GM12801 (cell line): ENCODE results near the gene ETF1.

Experiments
- CTCF ChIP-seq: IDR thresholded peaks from one replicate; pipeline ENCODE4 v1.5.1; 2011; ENCODE audit warnings: control low read depth; ENCODE audit not compliant: insufficient read length; ENCODE audit errors: extremely low read depth

The ETF1 gene

GRCh38 chr5:138504799-138505198, 38.2 kb downstream of the ETF1 start:
- TF ChIP-seq CTCF: no peak

- no peak for TF ChIP-seq CTCF
These were observed 39.4 kb downstream of the ETF1 start for GRCh38 chr5:138503487-138504270.

GRCh38 chr5:138502521-138502920, 40.5 kb downstream of the ETF1 start:
- TF ChIP-seq CTCF: no peak

GRCh38 chr5:138502121-138502520, 40.9 kb downstream of the ETF1 start:
- no peak for TF ChIP-seq CTCF

GRCh38 chr5:138498376-138498775, 44.7 kb downstream of the ETF1 start:
- TF ChIP-seq CTCF: no peak

- no peak for TF ChIP-seq CTCF
These were observed 47.7 kb downstream of the ETF1 start for GRCh38 chr5:138495351-138495750.

GRCh38 chr5:138492560-138493045, 50.4 kb downstream of the ETF1 start:
- no peak for TF ChIP-seq CTCF
